Measurements from ENCODE around the gene PELI1. TPM values are rescaled to one million over a fixed set of nuclear protein-coding genes. Genes with fewer than 3 reads are reported as not detected.

The PELI1 gene
- 23.9 TPM for polyA plus RNA-seq

GRCh38 chr2:64144057-64145013 lies at the start of gene PELI1:
Gene PELI1, minus strand, starts transcription at chr2:64144420. Its CDS starts 36,110 bp downstream, at chr2:64108310.
- H3K27ac Mint-ChIP-seq, result peak within 1 kb of the TSS; percentile 95 to 97 (median 97)
- peaks cover 17 to 29% (median 27%) of the 10 kb centered on the region in 3 donors for H3K4me1 Mint-ChIP-seq

GRCh38 chr2:64193491-64193890 lies 49.3 kb upstream of the PELI1 start:
- peaks cover 36 to 42% (median 40%) of the 10 kb centered on the region in 3 donors for H3K4me1 Mint-ChIP-seq
- no peaks in the 10 kb centered on the region for H3K9me3 Mint-ChIP-seq
- no peaks in the 10 kb centered on the region for H3K27me3 Mint-ChIP-seq

More at GRCh38 chr2:64144057-64145013, at the start of gene PELI1:
- Mint-ChIP-seq H3K4me3 (peak within 1 kb of the TSS; percentile 91 to 99 (median 98)), H3K9me3 (no peaks in the 10 kb centered on the region), H3K36me3 (peaks cover 2% of the 10 kb centered on the region), H3K27me3 (no peaks in the 10 kb centered on the region)

GRCh38 chr2:64192664-64193105 lies 48.5 kb upstream of the PELI1 start:
- no peak overlapping the region for H3K27ac Mint-ChIP-seq
- peaks cover under 1% of the 10 kb centered on the region for H3K36me3 Mint-ChIP-seq
- H3K4me3 Mint-ChIP-seq, result no peak overlapping the region
- peaks cover 35 to 40% (median 36%) of the 10 kb centered on the region in 3 donors for H3K4me1 Mint-ChIP-seq
- no peaks in the 10 kb centered on the region for H3K9me3 Mint-ChIP-seq
- no peaks in the 10 kb centered on the region for H3K27me3 Mint-ChIP-seq

More at GRCh38 chr2:64193491-64193890, 49.3 kb upstream of the PELI1 start:
- Mint-ChIP-seq H3K36me3 (peaks cover 2% of the 10 kb centered on the region), H3K27ac (no peak overlapping the region), H3K4me3 (no peak overlapping the region)

GRCh38 chr2:64192125-64192479 lies 47.9 kb upstream of the PELI1 start:
- peak overlapping the region in 1 of 3 donors; percentile 31 for H3K27ac Mint-ChIP-seq
- H3K36me3 Mint-ChIP-seq, result no peaks in the 10 kb centered on the region
- no peaks in the 10 kb centered on the region for H3K9me3 Mint-ChIP-seq
- no peaks in the 10 kb centered on the region for H3K27me3 Mint-ChIP-seq
- H3K4me1 Mint-ChIP-seq, result peaks cover 32 to 38% (median 34%) of the 10 kb centered on the region in 3 donors
- H3K4me3 Mint-ChIP-seq, result peak overlapping the region in 3 of 4 donors; percentile 10 to 45 (median 19)

- Mint-ChIP-seq H3K4me3 (peak overlapping the region in 1 of 4 donors; percentile 74), H3K36me3 (no peaks in the 10 kb centered on the region), H3K9me3 (no peaks in the 10 kb centered on the region), H3K4me1 (peaks cover 32 to 43% (median 39%) of the 10 kb centered on the region in 3 donors), H3K27ac (peak overlapping the region in 1 of 3 donors; percentile 77), H3K27me3 (no peaks in the 10 kb centered on the region)
These were observed 45.4 kb upstream of the PELI1 start for GRCh38 chr2:64189586-64189985.

GRCh38 chr2:64189167-64189566 lies 44.9 kb upstream of the PELI1 start:
- Mint-ChIP-seq H3K4me3 (no peak overlapping the region), H3K4me1 (peaks cover 32 to 43% (median 39%) of the 10 kb centered on the region in 3 donors), H3K9me3 (no peaks in the 10 kb centered on the region), H3K27ac (no peak overlapping the region), H3K27me3 (no peaks in the 10 kb centered on the region), H3K36me3 (no peaks in the 10 kb centered on the region)

GRCh38 chr2:64186699-64187605 lies 42.7 kb upstream of the PELI1 start:
- peaks cover 2% of the 10 kb centered on the region for H3K36me3 Mint-ChIP-seq
- peaks cover 23 to 32% (median 28%) of the 10 kb centered on the region in 3 donors for H3K4me1 Mint-ChIP-seq
- H3K27ac Mint-ChIP-seq, result no peak overlapping the region
- no peaks in the 10 kb centered on the region for H3K9me3 Mint-ChIP-seq
- peak overlapping the region in 1 of 4 donors; percentile 41 for H3K4me3 Mint-ChIP-seq
- H3K27me3 Mint-ChIP-seq, result no peaks in the 10 kb centered on the region

GRCh38 chr2:64179582-64180321 lies 35.5 kb upstream of the PELI1 start:
- peaks cover 6 to 10% (median 8%) of the 10 kb centered on the region in 3 donors for H3K4me1 Mint-ChIP-seq
- peaks cover 0 to 3% (median 0%) of the 10 kb centered on the region in 3 donors for H3K9me3 Mint-ChIP-seq
- peak overlapping the region in 1 of 4 donors; percentile 30 for H3K4me3 Mint-ChIP-seq
- no peaks in the 10 kb centered on the region for H3K27me3 Mint-ChIP-seq
- peak overlapping the region in 2 of 3 donors; percentile 8 to 77 for H3K27ac Mint-ChIP-seq
- H3K36me3 Mint-ChIP-seq, result peaks cover 2% of the 10 kb centered on the region

- H3K27me3 Mint-ChIP-seq, result no peaks in the 10 kb centered on the region
- H3K36me3 Mint-ChIP-seq, result peaks cover 2% of the 10 kb centered on the region
- no peak overlapping the region for H3K4me3 Mint-ChIP-seq
- H3K4me1 Mint-ChIP-seq, result peaks cover 8 to 14% (median 13%) of the 10 kb centered on the region in 3 donors
- H3K9me3 Mint-ChIP-seq, result peaks cover 0 to 3% (median 0%) of the 10 kb centered on the region in 3 donors
- H3K27ac Mint-ChIP-seq, result no peak overlapping the region
These were observed 33.1 kb upstream of the PELI1 start for GRCh38 chr2:64177315-64177714.

GRCh38 chr2:64175419-64176197 lies 31.4 kb upstream of the PELI1 start:
- Mint-ChIP-seq H3K4me3 (no peak overlapping the region), H3K36me3 (no peaks in the 10 kb centered on the region), H3K27me3 (no peaks in the 10 kb centered on the region), H3K4me1 (peaks cover 8 to 15% (median 12%) of the 10 kb centered on the region in 3 donors), H3K27ac (peak overlapping the region in 1 of 3 donors; percentile 51), H3K9me3 (no peaks in the 10 kb centered on the region)

GRCh38 chr2:64173156-64174135 lies 29.2 kb upstream of the PELI1 start:
- Mint-ChIP-seq H3K36me3 (no peaks in the 10 kb centered on the region), H3K9me3 (no peaks in the 10 kb centered on the region), H3K27ac (no peak overlapping the region), H3K4me1 (peaks cover 0 to 12% (median 10%) of the 10 kb centered on the region in 3 donors), H3K27me3 (no peaks in the 10 kb centered on the region), H3K4me3 (no peak overlapping the region)

- no peaks in the 10 kb centered on the region for H3K27me3 Mint-ChIP-seq
- H3K9me3 Mint-ChIP-seq, result no peaks in the 10 kb centered on the region
- no peak overlapping the region for H3K27ac Mint-ChIP-seq
- H3K4me1 Mint-ChIP-seq, result peaks cover 3 to 9% (median 8%) of the 10 kb centered on the region in 3 donors
- H3K36me3 Mint-ChIP-seq, result no peaks in the 10 kb centered on the region
- no peak overlapping the region for H3K4me3 Mint-ChIP-seq
These were observed 24.5 kb upstream of the PELI1 start for GRCh38 chr2:64168756-64169155.

Measured in IgD-negative memory B cell (primary cell).